ENCODE measurements around the gene ACER3. TPM values are rescaled to one million over a fixed set of nuclear protein-coding genes. Genes with fewer than 3 reads are reported as not detected.

The ACER3 gene
- total RNA-seq, 2 donors from 2014 or later = 10.8 to 24.3 TPM

- Mint-ChIP-seq H3K36me3 (no peaks in the 10 kb centered on the region), H3K9me3 (no peaks in the 10 kb centered on the region), H3K27ac (no peak overlapping the region)
- ATAC-seq = no peak
- DNase-seq (ENCODE audit: low spot score in 2 of 2) = no peak
Observed at GRCh38 chr11:77030834-77031414, 170.2 kb downstream of the ACER3 start.

- Mint-ChIP-seq H3K27ac (no peak overlapping the region), H3K9me3 (no peaks in the 10 kb centered on the region), H3K36me3 (no peaks in the 10 kb centered on the region)
- DNase-seq (ENCODE audit: low spot score in 2 of 2) (no peak), ATAC-seq (no peak)
Observed at GRCh38 chr11:77031599-77031998, 170.9 kb downstream of the ACER3 start.

GRCh38 chr11:77035039-77035438 lies 174.3 kb downstream of the ACER3 start:
- Mint-ChIP-seq H3K36me3 (no peaks in the 10 kb centered on the region), H3K9me3 (no peaks in the 10 kb centered on the region), H3K27ac (no peak overlapping the region)
- no peak for ATAC-seq
- DNase-seq (ENCODE audit: low spot score in 2 of 2) = no peak

- H3K36me3 Mint-ChIP-seq = no peaks in the 10 kb centered on the region
- ATAC-seq (no peak), DNase-seq (ENCODE audit: low spot score in 2 of 2) (no peak)
- H3K27ac Mint-ChIP-seq = no peak overlapping the region
- H3K9me3 Mint-ChIP-seq = no peaks in the 10 kb centered on the region
Observed at GRCh38 chr11:77035580-77035979, 174.9 kb downstream of the ACER3 start.

- peaks cover 0 to 5% of the 10 kb centered on the region in 2 donors for H3K36me3 Mint-ChIP-seq
- no peaks in the 10 kb centered on the region for H3K9me3 Mint-ChIP-seq
- no peak for DNase-seq (ENCODE audit: low spot score in 2 of 2)
- no peak for ATAC-seq
- H3K27ac Mint-ChIP-seq = no peak overlapping the region
Observed at GRCh38 chr11:77036398-77036797, 175.7 kb downstream of the ACER3 start.

- no peak for DNase-seq (ENCODE audit: low spot score in 2 of 2)
- ATAC-seq = no peak
- Mint-ChIP-seq H3K27ac (no peak overlapping the region), H3K9me3 (no peaks in the 10 kb centered on the region), H3K36me3 (peaks cover 0 to 5% of the 10 kb centered on the region in 2 donors)
Observed at GRCh38 chr11:77037057-77037456, 176.3 kb downstream of the ACER3 start.

- ATAC-seq (no peak), DNase-seq (ENCODE audit: low spot score in 2 of 2) (no peak)
- Mint-ChIP-seq H3K36me3 (peaks cover 0 to 5% of the 10 kb centered on the region in 2 donors), H3K27ac (no peak overlapping the region), H3K9me3 (no peaks in the 10 kb centered on the region)
Observed at GRCh38 chr11:77038029-77038824, 177.5 kb downstream of the ACER3 start.

- DNase-seq (ENCODE audit: low spot score in 2 of 2) = no peak
- Mint-ChIP-seq H3K9me3 (no peaks in the 10 kb centered on the region), H3K36me3 (peaks cover 0 to 5% of the 10 kb centered on the region in 2 donors), H3K27ac (no peak overlapping the region)
- peak; percentile 27 to 36 for ATAC-seq
Observed at GRCh38 chr11:77038825-77039326, 178.2 kb downstream of the ACER3 start.

- DNase-seq (ENCODE audit: low spot score in 2 of 2) = peak in 1 of 2 donors; percentile 32
- Mint-ChIP-seq H3K27ac (no peak overlapping the region), H3K36me3 (peaks cover 0 to 5% of the 10 kb centered on the region in 2 donors), H3K9me3 (no peaks in the 10 kb centered on the region)
- peak in 1 of 2 donors; percentile 65 for ATAC-seq
Observed at GRCh38 chr11:77039491-77040400, 179.0 kb downstream of the ACER3 start.

- Mint-ChIP-seq H3K36me3 (peaks cover 0 to 5% of the 10 kb centered on the region in 2 donors), H3K27ac (no peak overlapping the region), H3K9me3 (no peaks in the 10 kb centered on the region)
- ATAC-seq (no peak), DNase-seq (ENCODE audit: low spot score in 2 of 2) (no peak)
Observed at GRCh38 chr11:77040401-77040777, 179.7 kb downstream of the ACER3 start.

- DNase-seq (ENCODE audit: low spot score in 2 of 2) (no peak), ATAC-seq (no peak)
- Mint-ChIP-seq H3K36me3 (peaks cover 0 to 5% of the 10 kb centered on the region in 2 donors), H3K27ac (no peak overlapping the region), H3K9me3 (no peaks in the 10 kb centered on the region)
Observed at GRCh38 chr11:77040889-77041288, 180.2 kb downstream of the ACER3 start.

- Mint-ChIP-seq H3K9me3 (no peaks in the 10 kb centered on the region), H3K27ac (no peak overlapping the region), H3K36me3 (peaks cover 0 to 5% of the 10 kb centered on the region in 2 donors)
- ATAC-seq (no peak), DNase-seq (ENCODE audit: low spot score in 2 of 2) (no peak)
Observed at GRCh38 chr11:77042111-77042726, 181.5 kb downstream of the ACER3 start.

GRCh38 chr11:77044356-77044755 lies 183.6 kb downstream of the ACER3 start:
- no peaks in the 10 kb centered on the region for H3K9me3 Mint-ChIP-seq
- DNase-seq (ENCODE audit: low spot score in 2 of 2) (no peak), ATAC-seq (no peak)
- H3K27ac Mint-ChIP-seq = no peak overlapping the region
- H3K36me3 Mint-ChIP-seq = peaks cover 0 to 5% of the 10 kb centered on the region in 2 donors

- ATAC-seq = no peak
- Mint-ChIP-seq H3K9me3 (no peaks in the 10 kb centered on the region), H3K27ac (no peak overlapping the region), H3K36me3 (peaks cover 0 to 5% of the 10 kb centered on the region in 2 donors)
- DNase-seq (ENCODE audit: low spot score in 2 of 2) = no peak
Observed at GRCh38 chr11:77044886-77045285, 184.2 kb downstream of the ACER3 start.

GRCh38 chr11:77046060-77046501 lies 185.4 kb downstream of the ACER3 start:
- DNase-seq (ENCODE audit: low spot score in 2 of 2) = peak in 1 of 2 donors; percentile 76
- no peaks in the 10 kb centered on the region for H3K9me3 Mint-ChIP-seq
- H3K27ac Mint-ChIP-seq = peak overlapping the region in 1 of 2 donors; percentile 5
- no peaks in the 10 kb centered on the region for H3K36me3 Mint-ChIP-seq
- ATAC-seq = peak; percentile 58 to 63
